ENCODE measurements around the gene AP1S1.
"Not testable (repeated sequence)": the region's sequence is repeated elsewhere in the genome, so short reads cannot be mapped to it uniquely, and the experiment has no call there.

Gene AP1S1

DNA sequence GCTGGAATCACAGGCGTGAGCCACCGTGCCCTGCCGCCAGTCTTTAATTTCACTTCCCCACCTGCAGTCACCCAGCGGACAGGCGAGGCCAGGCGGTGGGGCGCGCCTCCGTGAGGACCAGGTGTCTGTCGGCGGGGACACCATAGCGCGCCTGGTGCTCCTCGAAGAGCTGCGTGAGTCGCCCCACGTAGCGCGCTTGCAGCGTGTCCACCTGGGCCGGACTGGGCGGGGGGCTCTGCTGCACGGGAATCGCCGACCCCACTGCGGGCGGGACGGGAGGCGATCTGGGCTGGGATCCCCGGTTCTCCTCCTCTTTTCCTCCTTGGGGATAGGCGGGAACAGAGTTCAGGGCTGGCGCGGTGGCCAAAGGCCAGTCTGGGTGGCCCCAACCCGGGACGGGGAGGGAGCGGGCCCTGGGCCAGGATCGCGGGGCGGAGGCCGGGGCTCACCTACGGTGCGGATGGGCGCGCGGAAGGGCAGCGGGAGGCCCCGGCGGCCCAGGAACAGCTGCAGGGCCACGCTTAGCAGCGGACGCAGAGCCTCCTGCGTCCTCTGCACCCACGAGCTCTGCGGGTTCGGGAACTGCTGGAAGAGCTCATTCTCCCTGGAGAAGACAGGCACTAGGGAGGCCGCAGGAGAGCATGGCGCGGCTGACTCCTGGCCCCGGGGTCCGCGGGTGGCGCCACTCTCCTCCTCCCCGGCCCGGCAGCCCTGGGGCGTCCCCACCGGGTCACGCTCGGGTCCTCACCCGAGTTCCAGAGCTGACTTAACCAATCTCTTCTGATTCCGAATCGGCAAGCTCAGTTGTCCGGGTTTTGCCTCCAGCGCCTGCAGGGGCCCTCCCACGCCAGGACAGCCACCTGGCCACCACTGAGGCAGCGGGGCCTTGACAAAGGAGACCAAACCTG is 47.7 kb downstream of the AP1S1 start:
- DNase-seq, result no peak

GRCh38 chr7:101202603-101202918 is 48.3 kb downstream of the AP1S1 start:
- no peak for DNase-seq

DNA sequence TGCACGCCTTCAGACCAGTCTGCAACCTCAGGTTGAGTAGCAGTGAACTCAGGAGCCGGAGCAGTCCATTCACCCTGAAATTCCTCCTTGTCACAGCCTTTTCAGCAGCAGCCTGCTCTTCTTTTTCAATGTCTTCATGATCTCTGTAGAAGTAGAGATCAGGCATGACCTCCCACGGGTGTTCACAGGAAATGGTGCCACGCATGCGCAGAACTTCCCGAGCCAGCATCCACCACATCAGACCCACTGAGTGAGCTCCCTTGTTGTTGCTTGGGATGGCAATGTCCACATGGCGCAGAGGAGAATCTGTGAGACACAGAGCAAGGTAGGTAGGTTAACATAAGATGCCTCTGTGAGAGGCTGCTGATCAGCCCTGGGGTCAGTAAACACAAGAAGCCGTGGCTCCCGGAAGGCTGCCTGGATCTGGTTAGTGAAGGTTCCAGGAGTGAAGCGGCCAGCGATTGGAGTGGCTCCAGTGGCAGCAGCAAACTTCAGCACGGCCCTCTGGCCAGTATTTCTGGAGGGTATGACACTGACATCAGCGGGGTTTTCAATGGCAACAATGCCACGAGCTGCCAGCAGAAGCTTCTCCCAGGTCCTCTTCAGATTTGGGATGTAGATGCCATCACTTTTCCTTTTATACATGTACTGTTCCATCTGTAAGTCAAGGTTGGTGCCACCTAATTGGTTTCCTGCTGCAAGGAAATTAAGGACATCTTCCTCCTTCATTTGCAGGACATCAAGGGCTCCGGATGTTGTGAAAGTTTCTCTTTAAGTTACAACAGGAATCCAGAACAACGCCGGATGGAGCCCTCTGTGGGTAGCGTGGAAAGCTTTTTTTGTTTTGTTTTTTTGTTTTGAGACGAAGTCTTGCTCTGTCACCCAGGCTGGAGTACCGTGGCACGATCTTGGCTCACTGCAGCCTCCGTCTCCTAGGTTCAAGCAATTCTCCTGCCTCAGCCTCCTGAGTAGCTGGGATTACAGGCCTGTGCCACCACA is 49.8 kb downstream of the AP1S1 start:
- DNase-seq, result not testable (repeated sequence)

GRCh38 chr7:101205901-101206664 is 51.8 kb downstream of the AP1S1 start:
- no peak for DNase-seq

DNA sequence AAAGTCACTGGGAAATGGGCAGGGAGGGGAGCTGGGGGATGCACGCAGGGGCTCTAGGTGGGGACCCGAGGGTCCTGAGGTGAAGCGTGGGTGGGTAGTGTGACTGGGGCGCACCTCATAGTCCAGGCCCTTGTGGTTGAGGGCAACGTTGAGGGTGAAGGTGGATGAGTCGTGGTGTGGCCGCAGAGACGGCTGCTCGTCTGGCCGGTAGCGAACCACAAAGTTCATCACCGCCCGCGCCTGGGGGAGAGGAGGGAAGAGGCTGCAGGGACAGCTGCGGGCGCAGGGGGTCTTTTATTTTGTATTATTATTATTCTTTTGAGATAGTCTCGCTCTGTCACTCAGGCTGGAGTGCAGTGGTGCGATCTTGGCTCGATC is 52.4 kb downstream of the AP1S1 start:
- DNase-seq, result no peak

GRCh38 chr7:101207459-101207858 is 53.2 kb downstream of the AP1S1 start:
- no peak for DNase-seq

- DNase-seq, result no peak
Observed at GRCh38 chr7:101208794-101209193, 54.5 kb downstream of the AP1S1 start.

- no peak for DNase-seq
Observed at GRCh38 chr7:101210143-101210542, 55.9 kb downstream of the AP1S1 start.

Data from stimulated activated CD4-positive, alpha-beta T cell treated with anti-CD3 and anti-CD28 coated beads, Interleukin-12 subunit alpha, Interleukin-12 subunit beta, amount 100 ng/mL, for 4 hours (primary cell).